ENCODE results near the gene NEGR1. TPM values are rescaled to one million over a fixed set of nuclear protein-coding genes. Genes with fewer than 3 reads are reported as not detected.

Gene NEGR1
- total RNA-seq, 1 donor from 2014 or later = 4.0 TPM

- H3K27me3 ChIP-seq (ENCODE audit: control insufficient read depth, insufficient read depth, low read length) = no peaks in the 10 kb centered on the region
- DNase-seq (ENCODE audit: low read depth) = peak; percentile 28
These were observed 660.6 kb downstream of the NEGR1 start for GRCh38 chr1:71621785-71622184.

GRCh38 chr1:71618766-71619530 is 663.4 kb downstream of the NEGR1 start:
- Histone ChIP-seq H3K27me3 (ENCODE audit: control insufficient read depth, insufficient read depth, low read length) (no peaks in the 10 kb centered on the region), H3K4me3 (ENCODE audit: low read depth, low read length) (no peak overlapping the region), H3K36me3 (ENCODE audit: control insufficient read depth, insufficient read depth, low read length) (no peaks in the 10 kb centered on the region)
- no peak for TF ChIP-seq CTCF (IDR thresholded peaks at IDR 0.05; ENCODE audit: insufficient read depth, low read length, poor library complexity, severe bottlenecking)
- no peak for DNase-seq (ENCODE audit: low read depth)

More at GRCh38 chr1:71621785-71622184, 660.6 kb downstream of the NEGR1 start:
- Histone ChIP-seq H3K36me3 (ENCODE audit: control insufficient read depth, insufficient read depth, low read length) (no peaks in the 10 kb centered on the region), H3K4me3 (ENCODE audit: low read depth, low read length) (no peak overlapping the region)
- TF ChIP-seq CTCF (IDR thresholded peaks at IDR 0.05; ENCODE audit: insufficient read depth, low read length, poor library complexity, severe bottlenecking) = no peak

GRCh38 chr1:71618191-71618590 is 664.1 kb downstream of the NEGR1 start:
- no peak for DNase-seq (ENCODE audit: low read depth)
- TF ChIP-seq CTCF (IDR thresholded peaks at IDR 0.05; ENCODE audit: insufficient read depth, low read length, poor library complexity, severe bottlenecking) = no peak
- Histone ChIP-seq H3K27me3 (ENCODE audit: control insufficient read depth, insufficient read depth, low read length) (no peaks in the 10 kb centered on the region), H3K36me3 (ENCODE audit: control insufficient read depth, insufficient read depth, low read length) (no peaks in the 10 kb centered on the region), H3K4me3 (ENCODE audit: low read depth, low read length) (no peak overlapping the region)

- TF ChIP-seq CTCF (IDR thresholded peaks at IDR 0.05; ENCODE audit: insufficient read depth, low read length, poor library complexity, severe bottlenecking) = no peak
- no peak for DNase-seq (ENCODE audit: low read depth)
- H3K36me3 ChIP-seq (ENCODE audit: control insufficient read depth, insufficient read depth, low read length) = no peaks in the 10 kb centered on the region
These were observed 671.9 kb downstream of the NEGR1 start for GRCh38 chr1:71610476-71610875.

GRCh38 chr1:71603044-71603776 is 679.1 kb downstream of the NEGR1 start:
- H3K36me3 ChIP-seq (ENCODE audit: control insufficient read depth, insufficient read depth, low read length) = no peaks in the 10 kb centered on the region
- TF ChIP-seq CTCF (IDR thresholded peaks at IDR 0.05; ENCODE audit: insufficient read depth, low read length, poor library complexity, severe bottlenecking) = no peak
- no peak overlapping the region for H3K4me3 ChIP-seq (ENCODE audit: low read depth, low read length)
- no peaks in the 10 kb centered on the region for H3K27me3 ChIP-seq (ENCODE audit: control insufficient read depth, insufficient read depth, low read length)
- no peak for DNase-seq (ENCODE audit: low read depth)

More at GRCh38 chr1:71610476-71610875, 671.9 kb downstream of the NEGR1 start:
- no peaks in the 10 kb centered on the region for H3K27me3 ChIP-seq (ENCODE audit: control insufficient read depth, insufficient read depth, low read length)
- H3K4me3 ChIP-seq (ENCODE audit: low read depth, low read length) = no peak overlapping the region
